NCI-H446 treated with DMSO at 0.1 percent for 48 hours (cell line): ENCODE data around the gene KCNK4.

Experiments used
- DNase-seq: peaks from one replicate; lab custom pipeline; 2025; lab: John Stamatoyannopoulos, UW

KCNK4 gene

DNA sequence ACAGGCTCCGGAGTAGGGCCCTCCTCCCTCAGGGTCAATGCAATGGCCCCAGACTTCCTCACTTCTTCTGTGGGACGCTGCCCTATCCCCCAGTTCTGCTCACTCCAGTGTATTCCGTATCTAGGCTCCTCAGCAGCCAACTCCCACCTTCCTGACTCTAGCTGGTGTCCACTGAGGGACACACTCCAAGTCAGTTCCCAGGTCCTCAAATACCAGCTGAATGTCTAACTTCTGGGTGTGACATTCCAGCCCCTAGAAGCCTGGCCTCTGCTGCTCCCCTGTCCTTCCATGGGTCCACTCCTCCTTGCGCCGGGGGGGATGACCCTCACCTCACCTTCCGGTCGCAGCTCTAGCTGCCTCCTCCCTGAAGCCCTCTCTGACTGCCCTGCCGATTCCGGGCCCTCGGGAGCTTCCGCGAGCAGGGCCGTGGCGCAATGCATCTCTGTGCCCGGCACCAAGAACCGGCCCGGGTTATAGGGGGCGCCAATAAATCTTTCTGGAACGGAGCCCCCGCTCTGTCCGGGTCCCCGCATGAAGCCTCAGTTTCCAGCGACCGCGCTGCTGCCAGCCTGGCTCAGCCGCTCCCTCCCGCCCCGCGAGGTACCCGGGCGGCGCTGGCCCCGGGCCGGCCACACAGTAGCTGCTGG is 22.1 kb upstream of the KCNK4 start:
- no peak for DNase-seq

GRCh38 chr11:64269540-64270220 is 21.4 kb upstream of the KCNK4 start:
- DNase-seq, result peak; percentile 99

DNA sequence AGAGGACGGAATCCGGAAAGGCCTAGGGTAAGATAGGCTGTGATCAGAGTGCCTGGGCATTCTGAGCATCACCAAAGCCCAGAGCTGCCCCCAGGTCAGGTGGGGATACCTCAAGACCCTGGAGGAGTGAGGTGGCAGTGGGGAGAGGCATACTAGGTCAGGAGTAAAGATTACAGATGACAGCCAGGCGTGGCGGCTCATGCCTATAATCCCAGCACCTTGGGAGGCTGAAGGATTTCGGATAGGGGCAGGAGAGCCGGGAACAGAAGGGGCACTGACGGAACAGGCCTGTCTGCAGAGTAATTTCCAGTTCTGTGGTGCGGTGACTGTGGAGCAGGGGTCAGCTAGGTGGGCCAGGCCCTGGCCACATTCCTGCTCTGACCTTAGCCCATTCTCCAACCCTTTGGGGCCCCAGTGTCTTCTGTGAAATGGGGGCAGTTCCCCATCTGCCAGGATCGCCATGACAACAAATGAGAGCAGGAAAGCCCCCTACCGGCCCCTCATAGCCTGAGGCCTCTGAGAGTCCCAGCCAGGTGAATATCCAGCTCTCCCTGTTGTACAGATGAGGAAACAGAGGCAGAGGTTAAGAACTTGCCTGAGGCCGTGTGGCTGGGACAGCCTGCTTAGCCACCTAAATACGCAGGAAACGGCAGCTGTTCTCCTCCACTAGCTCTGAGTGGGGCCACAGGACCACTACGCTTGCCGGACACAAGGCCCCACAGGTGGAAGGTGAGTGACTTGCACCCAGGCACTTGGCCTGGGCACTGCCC is 15.9 kb upstream of the KCNK4 start:
- no peak for DNase-seq

DNA sequence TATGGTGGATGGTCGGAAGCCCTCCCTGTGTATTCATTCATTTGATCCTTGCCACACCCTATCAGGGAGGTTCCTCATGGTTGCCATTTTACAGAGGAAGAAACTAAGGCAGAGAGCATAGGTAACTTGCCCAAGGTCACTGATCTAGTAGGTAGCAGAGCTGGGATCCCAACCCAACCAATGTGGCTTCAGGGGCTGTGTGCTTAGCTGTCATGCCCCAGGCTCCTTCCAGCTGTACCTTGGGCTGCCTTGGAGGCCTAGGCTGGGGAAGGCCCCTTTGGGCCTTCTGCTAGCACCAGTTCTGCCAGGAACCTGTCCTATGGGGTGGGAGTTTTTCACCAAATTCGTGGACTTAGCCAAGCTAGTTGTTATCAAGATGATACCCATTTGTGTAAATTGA is 15.3 kb upstream of the KCNK4 start:
- no peak for DNase-seq

DNA sequence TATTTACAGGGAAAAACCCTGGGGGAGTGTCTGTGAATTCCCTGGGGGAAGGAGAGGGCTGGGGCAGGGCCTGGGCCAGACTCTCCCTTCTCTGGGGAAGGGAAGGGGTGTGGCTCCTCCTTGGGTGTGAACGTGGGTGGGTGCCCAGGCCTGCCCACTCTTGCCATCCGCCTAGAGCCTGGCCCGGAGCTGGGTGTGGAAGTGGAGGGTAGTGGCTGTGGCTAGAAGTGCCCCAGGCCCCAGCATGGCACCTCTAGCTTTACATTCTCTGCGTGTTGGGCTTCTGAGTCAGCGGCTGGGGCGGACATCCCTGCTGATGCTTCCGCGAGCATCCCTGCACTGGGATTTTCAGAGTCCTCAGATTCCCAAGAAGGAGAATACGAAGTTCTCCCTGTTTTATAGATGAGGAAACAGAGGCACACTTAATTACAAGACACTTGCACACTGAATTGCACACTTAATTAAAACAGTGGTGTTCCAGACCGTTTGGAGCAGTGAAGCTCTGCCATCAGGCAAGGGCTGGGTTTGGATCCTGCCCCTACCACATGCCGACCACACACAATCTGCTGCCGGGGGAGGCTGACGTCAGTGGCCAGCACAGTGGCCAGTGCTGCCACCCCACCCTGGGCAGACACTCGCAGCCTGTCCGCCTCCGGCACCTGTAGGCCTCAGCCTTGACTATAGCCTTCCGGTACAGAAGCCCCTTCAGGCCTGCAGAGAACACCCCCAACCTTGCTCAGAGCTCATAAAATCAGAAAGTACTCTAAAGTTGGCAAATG is 14.3 kb upstream of the KCNK4 start:
- DNase-seq, result no peak

- DNase-seq, result no peak
These were observed 12.4 kb upstream of the KCNK4 start for GRCh38 chr11:64278576-64279190.

DNA sequence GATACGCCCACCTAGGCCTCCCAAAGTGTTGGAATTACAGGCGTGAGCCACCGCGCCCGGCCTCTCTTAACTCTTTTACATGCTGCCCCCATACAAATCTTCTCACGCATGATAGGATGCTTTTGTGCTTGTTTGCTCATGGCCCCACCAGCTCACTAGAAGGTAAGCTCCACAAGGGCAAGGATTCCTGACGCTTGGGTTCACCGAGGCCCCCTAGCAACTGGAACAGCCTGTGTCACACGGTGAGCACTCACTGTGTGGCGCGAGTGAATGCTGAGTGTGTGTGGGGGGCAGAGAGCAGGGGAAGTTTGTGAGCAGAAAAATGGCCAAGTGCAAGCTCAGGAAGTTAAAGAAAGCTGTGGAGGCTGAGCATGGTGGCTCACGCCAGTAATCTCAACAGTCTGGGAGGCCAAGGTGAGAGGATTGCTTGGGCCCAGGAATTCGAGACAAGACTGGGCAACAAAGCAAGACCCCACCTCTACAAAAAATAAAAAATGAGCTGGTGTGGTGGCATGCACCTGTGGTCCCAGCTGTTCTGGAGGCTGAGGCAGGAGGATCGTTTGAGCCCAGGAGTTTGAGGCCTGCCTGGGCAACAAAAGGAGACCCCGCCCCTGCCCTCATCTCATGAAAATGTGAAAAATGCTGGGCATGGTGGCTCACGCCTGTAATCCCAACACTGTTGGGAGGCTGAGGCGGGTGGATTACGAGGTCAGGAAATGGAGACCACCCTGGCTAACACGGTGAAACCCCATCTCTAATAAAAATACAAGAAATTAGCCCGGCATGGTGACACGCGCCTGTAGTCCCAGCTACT is 8.9 kb upstream of the KCNK4 start:
- DNase-seq, result no peak

- DNase-seq, result no peak
These were observed 8.0 kb upstream of the KCNK4 start for GRCh38 chr11:64283092-64283491.

DNA sequence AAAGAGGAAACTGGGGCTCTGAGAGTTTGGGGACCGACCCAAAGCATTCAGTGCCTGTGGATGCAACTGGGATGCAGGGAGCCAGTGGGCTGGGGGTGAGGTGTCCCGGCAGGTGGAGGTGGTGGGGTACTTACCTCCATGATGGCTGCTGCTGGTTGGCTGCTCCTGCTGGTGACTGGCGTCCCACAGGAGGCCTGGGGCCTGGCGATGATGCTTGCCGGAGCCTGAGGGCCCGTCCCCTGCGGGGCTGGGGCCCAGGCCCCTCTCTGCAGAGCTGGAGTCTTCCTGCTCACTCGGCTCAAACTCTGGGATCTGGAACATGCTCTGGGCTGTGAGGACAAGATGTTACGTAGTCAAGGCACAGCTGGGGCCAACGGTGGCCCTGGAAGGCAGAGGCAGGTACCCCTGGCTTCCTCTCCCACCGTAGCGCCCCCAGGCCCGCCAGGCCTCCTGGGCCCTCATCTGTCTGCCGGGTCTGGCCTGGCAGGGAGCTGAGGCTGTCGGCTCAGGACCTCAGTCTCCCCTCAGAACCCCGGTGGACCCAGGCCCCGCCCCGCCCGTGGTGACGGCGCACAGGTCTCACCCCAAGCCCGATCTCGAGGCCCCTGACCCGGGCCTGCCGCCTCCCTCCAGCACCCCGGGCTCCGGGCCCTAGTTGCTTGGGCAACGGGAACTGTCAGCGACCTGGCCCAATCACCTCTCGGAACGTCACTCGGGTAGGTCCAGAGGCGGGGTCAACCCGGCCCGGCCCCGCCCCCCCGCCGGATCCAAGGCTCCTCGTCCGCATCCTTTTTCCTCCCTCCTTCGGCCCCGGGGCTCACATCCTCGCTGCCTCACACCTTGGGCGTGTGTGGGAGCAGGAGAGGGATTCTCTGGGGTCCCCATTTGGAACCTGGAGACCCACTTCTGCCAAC is 6.8 kb upstream of the KCNK4 start, which contains the start of gene BAD:
Gene BAD (minus strand): TSS at position 618 of the 914 bp plus-strand sequence. CDS start 297 bp downstream, at position 321.
- DNase-seq, result peak; percentile 86

GRCh38 chr11:64284962-64285884 is 5.9 kb upstream of the KCNK4 start, which contains the start of gene GPR137:
TSS of gene GPR137 (plus strand) at chr11:64285848. CDS start at chr11:64286525, 677 bp downstream.
- DNase-seq, result peak; percentile 57

DNA sequence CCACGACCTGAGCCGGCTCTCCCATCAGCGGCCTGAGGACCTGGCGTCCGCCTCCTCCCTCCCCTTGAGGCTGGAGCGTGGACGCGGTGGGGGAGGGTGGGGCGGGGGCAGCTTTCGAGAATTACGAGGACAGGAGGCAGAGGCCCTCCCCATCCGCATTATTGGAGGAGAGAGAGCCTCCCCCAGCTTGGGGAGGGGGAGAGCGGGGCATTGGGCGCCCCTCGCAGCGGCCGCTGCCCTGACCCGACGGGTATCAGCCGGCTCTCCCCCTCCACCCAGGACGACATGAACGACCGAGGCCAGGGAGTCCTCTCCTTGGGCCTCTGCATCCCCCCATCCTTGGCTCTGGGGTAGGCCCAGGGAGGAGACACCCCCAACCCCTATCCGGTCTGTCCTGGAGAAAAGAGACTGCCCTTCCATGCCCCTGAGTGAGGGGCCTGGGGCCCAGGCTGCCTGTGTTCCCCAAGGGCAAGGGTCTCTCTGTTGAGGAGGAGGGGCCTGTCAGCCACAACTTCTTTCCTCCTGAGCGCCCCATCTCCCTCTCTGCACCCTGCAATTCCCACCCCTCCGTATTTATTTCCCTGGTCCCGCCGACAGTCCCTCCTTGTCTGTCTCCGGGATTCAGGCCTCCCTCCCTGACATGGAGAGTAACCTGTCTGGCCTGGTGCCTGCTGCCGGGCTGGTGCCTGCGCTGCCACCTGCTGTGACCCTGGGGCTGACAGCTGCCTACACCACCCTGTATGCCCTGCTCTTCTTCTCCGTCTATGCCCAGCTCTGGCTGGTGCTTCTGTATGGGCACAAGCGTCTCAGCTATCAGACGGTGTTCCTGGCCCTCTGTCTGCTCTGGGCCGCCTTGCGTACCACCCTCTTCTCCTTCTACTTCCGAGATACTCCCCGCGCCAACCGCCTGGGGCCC is 5.0 kb upstream of the KCNK4 start:
- DNase-seq, result no peak

GRCh38 chr11:64286801-64287159 is 4.3 kb upstream of the KCNK4 start:
- no peak for DNase-seq

DNA sequence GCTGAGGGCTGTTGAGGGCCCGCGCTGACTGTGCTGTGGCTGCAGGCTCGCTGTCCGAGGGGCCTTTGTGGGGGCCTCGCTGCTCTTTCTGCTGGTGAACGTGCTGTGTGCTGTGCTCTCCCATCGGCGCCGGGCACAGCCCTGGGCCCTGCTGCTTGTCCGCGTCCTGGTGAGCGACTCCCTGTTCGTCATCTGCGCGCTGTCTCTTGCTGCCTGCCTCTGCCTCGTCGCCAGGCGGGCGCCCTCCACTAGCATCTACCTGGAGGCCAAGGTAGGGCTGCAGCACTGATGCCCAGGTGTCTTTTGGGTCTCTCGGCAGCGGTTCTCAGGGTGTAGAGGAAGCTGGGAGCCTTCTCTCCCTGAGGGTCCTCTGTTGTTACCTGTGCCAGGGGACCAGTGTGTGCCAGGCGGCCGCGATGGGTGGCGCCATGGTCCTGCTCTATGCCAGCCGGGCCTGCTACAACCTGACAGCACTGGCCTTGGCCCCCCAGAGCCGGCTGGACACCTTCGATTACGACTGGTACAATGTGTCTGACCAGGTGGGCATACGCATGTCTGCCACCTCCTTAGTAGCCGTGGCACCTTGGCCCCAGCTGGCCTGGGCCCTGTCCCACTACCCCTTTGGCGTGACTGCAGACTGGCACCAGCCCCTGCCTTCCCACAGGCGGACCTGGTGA is 3.3 kb upstream of the KCNK4 start:
- DNase-seq, result no peak

DNA sequence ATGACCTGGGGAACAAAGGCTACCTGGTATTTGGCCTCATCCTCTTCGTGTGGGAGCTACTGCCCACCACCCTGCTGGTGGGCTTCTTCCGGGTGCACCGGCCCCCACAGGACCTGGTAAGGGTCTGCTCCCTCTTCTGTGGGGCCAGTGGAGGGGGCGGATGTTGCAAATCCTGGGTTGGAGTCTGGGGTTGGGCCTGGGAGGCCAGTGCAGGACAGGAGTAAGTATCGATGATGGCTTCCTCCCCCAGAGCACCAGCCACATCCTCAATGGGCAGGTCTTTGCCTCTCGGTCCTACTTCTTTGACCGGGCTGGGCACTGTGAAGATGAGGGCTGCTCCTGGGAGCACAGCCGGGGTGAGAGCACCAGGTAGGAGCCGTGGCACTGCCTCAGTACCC is 2.8 kb upstream of the KCNK4 start:
- DNase-seq, result no peak

DNA sequence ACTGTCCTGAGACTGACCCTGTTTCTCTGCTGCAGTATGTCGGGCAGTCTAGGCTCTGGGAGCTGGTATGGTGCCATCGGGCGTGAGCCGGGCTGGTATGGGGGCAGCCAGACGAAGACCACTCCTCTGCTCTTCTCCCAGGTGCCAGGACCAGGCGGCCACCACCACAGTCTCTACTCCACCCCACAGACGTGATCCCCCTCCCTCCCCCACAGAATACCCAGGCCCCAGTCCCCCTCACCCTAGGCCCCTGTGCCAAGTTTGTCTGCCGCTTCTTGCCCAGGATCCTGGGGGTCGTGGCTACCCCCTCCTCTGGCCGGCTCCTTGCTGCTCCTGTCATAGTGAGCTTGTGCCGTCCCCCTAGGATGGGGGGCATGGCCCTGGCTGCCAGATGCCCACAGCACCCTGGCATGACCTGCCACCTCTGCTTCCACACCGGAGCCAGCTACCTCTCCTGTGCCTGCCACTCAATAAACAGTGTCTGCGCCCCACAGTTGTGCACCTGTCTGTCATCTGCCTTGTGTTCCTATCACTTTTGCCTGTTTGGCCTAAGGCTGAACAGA is 2.0 kb upstream of the KCNK4 start:
- DNase-seq, result no peak

DNA sequence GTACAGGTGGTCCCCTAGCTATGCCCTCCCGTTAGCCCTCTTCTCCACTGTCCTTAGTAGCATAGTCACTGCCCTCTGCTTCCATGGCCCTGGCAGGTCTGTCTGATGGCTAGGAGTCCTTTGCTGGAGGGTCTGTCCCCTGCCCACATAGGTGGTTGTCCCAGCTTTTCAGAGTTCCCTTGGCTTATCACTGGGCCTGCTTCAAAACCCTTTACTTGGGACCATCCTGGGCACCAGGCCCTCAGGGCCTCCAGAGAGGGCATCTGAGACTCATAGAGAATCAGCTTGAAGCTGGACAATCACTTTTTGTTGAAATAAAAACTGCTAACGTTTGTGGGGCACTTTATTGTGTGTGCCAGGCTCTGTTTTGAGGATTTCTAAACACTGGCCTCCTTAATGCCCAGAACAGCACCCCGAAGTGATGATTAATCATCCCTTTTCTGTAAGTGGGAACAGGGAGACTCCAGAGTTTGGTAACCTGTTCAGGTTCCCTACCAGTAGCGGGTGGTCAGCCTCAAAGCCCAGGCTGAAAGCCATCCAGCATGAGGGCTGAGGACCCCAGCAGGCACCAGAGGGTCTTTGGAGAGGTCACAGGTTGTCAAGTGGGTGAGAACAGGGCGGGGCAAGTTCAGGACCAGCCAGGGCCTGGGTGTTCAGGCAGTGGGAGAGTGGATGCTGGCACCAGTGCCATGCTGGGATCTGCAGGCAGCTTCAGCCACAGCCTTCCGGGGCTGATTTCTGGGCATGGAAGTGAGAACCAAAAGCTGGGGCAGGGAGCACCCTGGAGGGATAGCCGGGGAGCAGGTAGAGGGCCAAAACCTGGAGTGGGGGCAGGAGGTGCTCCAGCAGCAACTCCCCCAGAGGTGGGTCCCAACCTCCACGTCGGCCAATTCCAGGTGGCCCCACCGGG is 495 bp upstream of the KCNK4 start:
- no peak for DNase-seq
